Rectal smooth muscle tissue (tissue), 1 donor: ENCODE results near the gene KRT84.

Experiments
- H3K27ac ChIP-seq: one replicate; pipeline ENCODE4 v1.7.0; 2013; ENCODE audit warnings: low read depth, low read length, inconsistent platforms
- H3K27me3 ChIP-seq: one replicate; pipeline ENCODE4 v1.7.0; 2013; ENCODE audit warnings: low read length; ENCODE audit not compliant: control insufficient read depth, insufficient read depth
- H3K36me3 ChIP-seq: one replicate; pipeline ENCODE4 v1.7.0; 2013; ENCODE audit warnings: low read length; ENCODE audit not compliant: control insufficient read depth, insufficient read depth
- H3K4me1 ChIP-seq: one replicate; pipeline ENCODE4 v1.7.0; 2013; ENCODE audit warnings: low read length; ENCODE audit not compliant: control insufficient read depth, insufficient read depth
- H3K4me3 ChIP-seq: one replicate; pipeline ENCODE4 v1.7.0; 2013; ENCODE audit warnings: low read length
- H3K9ac ChIP-seq: one replicate; pipeline ENCODE4 v1.7.0; 2013; ENCODE audit warnings: low read length

The KRT84 gene

GRCh38 chr12:52362118-52362726, 23.2 kb downstream of the KRT84 start:
- no peaks in the 10 kb centered on the region for H3K4me1 ChIP-seq
- no peak overlapping the region for H3K4me3 ChIP-seq
- no peaks in the 10 kb centered on the region for H3K27me3 ChIP-seq
- H3K9ac ChIP-seq = no peak overlapping the region
- no peaks in the 10 kb centered on the region for H3K36me3 ChIP-seq
- H3K27ac ChIP-seq = no peak overlapping the region

DNA sequence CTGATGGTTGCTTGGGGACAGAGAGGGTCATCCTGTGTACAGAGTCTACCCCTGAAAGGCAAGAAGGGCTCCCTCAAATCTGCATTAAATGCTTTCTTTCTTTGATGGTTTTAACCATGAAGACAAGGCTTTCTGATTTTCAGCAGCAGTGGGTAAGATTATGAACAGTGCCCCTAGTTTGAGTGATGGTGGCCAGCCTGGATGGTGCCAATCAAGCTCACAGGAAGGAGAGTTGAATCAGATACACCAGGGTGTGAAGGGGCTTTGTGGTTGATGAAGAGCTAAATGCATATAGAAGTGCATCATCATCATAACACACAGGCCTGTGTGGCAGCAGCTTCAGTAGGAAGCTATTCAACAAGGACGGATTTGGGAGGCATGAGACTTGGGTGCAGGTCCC, 23.9 kb downstream of the KRT84 start:
- Histone ChIP-seq H3K27me3 (no peaks in the 10 kb centered on the region), H3K9ac (no peak overlapping the region), H3K36me3 (no peaks in the 10 kb centered on the region), H3K4me1 (no peaks in the 10 kb centered on the region), H3K27ac (no peak overlapping the region), H3K4me3 (no peak overlapping the region)

DNA sequence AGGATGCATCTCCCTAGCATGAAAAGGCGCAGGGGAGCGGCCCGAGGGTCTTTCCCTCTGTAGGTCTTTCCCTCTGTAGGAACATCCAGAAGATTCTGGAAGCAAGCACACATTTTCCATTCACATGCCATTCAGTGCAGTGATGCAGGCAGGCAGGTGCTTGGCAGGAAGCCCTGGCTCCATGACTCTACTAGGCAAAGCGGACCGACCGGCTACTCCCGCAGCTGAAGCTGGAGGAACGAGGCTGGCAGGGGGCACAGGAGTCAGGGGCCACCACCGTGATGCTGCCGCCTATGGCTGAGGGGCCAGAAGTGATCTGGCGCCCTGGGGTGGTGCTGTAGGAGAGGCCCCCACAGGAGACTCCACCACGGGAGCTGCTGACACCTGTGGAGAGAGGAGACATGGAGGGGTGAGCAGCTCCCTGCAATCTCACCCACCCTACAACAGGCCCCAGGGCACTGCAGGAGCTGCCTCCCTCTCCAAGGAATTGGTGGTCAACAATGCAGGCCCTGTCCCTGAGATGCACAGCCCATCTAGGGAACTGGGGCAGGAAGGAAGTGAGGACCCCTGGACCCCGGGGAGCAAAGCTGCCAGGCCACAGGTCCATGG, 24.7 kb downstream of the KRT84 start:
- no peak overlapping the region for H3K9ac ChIP-seq
- no peak overlapping the region for H3K27ac ChIP-seq
- H3K4me3 ChIP-seq = no peak overlapping the region
- no peaks in the 10 kb centered on the region for H3K27me3 ChIP-seq
- H3K36me3 ChIP-seq = no peaks in the 10 kb centered on the region
- no peaks in the 10 kb centered on the region for H3K4me1 ChIP-seq

- H3K4me1 ChIP-seq = no peaks in the 10 kb centered on the region
- no peaks in the 10 kb centered on the region for H3K27me3 ChIP-seq
Measured at GRCh38 chr12:52360106-52360662, 25.3 kb downstream of the KRT84 start.

DNA sequence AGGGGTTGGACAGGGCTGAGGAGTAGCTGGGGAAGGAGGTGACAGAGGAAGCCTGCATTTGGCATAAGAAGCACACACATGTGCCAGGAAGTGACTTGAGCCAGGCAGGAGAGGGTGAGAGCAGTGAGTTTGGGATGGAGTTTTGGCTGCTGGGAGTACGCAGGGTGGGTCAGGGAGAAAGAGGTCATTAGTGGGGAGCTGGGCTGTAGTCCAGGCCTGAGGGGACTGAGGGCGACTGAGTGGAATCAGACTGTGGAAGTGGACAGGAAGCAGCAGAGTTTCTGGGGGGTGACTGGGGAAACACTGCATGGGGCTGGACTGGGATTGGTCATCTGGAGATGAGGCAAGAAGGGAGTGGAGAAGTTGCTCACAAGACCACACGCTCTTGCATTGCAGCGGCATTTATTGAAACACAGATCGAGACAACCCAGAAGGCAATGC, 25.8 kb downstream of the KRT84 start:
- Histone ChIP-seq H3K4me3 (no peak overlapping the region), H3K9ac (no peak overlapping the region), H3K4me1 (no peaks in the 10 kb centered on the region), H3K27me3 (no peaks in the 10 kb centered on the region), H3K36me3 (no peaks in the 10 kb centered on the region), H3K27ac (no peak overlapping the region)

More at GRCh38 chr12:52360106-52360662, 25.3 kb downstream of the KRT84 start:
- Histone ChIP-seq H3K27ac (no peak overlapping the region), H3K36me3 (no peaks in the 10 kb centered on the region), H3K4me3 (no peak overlapping the region), H3K9ac (no peak overlapping the region)

DNA sequence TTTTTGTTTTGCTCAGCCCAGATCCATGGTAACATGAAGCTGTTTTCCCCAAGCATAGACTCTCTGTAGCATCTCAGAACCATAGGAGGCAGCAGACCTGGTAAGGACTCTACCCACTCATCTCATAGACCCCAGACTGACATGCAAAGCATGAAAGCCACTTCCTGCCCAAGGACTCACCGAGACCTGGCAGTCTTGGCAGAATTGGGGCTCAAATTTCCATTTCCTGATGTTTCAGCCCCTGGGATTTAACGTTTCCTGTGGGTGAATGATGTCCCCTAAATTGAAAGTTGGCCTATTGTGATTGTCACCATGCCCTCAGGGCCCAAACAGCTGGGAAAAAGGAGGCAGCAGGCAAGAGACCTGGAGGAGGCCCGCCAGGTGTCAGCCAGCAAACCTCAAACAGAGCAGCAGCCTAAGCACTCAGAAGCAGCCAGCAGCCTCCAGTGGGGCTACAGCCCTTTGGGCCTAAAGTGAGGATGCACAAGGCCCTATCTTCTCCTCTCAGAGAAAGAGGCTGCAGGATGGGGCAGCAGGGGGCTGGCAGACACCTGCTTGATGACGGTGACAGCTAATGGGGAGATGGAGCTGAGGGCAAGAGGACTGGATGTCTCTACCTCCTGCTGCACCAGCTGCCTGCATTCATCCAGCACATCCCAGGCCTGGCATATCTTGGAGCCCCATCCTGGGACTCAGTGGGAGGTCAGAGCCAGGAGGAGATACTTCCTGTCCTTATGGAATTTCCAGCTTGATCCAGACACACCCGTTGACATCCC, 26.7 kb downstream of the KRT84 start:
- no peaks in the 10 kb centered on the region for H3K4me1 ChIP-seq
- H3K9ac ChIP-seq = no peak overlapping the region
- no peaks in the 10 kb centered on the region for H3K36me3 ChIP-seq
- no peak overlapping the region for H3K4me3 ChIP-seq
- H3K27me3 ChIP-seq = no peaks in the 10 kb centered on the region
- no peak overlapping the region for H3K27ac ChIP-seq

GRCh38 chr12:52356762-52357580, 28.5 kb downstream of the KRT84 start:
- no peak overlapping the region for H3K9ac ChIP-seq
- H3K4me1 ChIP-seq = no peaks in the 10 kb centered on the region
- no peak overlapping the region for H3K4me3 ChIP-seq
- no peaks in the 10 kb centered on the region for H3K27me3 ChIP-seq
- H3K36me3 ChIP-seq = no peaks in the 10 kb centered on the region
- H3K27ac ChIP-seq = no peak overlapping the region

DNA sequence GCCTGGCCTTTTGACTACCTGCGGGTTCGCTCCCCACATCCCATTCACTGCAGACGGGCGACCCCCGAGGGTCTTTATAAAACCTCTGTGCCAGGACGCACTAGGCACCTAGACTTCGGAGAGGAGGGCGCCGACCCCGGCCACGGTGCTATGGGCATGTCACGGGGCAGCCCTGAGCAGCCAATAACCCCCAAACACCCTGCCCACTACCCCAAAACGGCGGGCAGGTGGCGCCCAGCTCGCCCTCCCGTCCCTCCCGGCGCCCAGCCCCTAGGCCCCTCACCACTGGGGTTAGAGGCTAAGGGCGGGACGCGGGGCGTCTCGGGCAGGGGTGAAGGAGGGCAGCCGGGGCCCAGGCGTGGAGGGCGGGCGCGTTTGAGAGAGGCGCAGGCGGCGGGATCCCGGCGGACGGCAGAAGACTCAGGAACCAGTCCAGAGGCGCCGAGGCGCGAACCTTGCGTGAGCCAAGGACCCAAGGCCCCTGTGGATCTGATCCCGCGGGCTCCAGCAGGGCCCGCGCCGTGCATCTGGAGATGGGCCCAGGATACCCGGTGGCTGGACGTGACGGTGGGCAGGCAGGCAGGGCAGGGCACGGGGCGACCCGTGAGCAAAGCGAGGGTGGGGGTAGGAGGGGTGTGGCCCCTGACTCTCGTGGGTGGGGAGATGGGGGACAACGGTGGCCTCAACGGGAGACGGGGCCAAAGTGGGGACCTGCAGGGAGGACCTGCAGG, 29.3 kb downstream of the KRT84 start:
- Histone ChIP-seq H3K27ac (no peak overlapping the region), H3K4me3 (no peak overlapping the region), H3K9ac (no peak overlapping the region), H3K27me3 (no peaks in the 10 kb centered on the region), H3K4me1 (no peaks in the 10 kb centered on the region), H3K36me3 (no peaks in the 10 kb centered on the region)

DNA sequence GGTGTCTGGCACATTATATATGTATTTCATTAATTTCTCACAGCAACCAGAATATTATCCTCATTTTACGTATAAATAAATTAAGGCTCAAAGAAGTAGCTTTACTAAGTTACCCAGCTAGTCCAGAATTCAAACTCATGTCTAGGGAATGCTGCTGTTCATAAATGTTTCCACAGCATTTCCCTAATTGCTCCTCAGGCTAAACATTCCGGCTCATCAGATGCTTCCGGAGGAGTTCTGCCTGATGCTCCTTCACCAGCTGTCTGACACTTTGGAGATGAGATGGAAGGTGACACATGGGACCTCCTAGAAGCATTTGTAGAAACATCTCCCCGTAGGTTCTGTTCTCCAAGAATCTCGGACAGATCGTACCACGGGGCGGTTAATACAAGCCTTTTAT, 30.3 kb downstream of the KRT84 start:
- Histone ChIP-seq H3K27ac (no peak overlapping the region), H3K4me3 (no peak overlapping the region), H3K27me3 (no peaks in the 10 kb centered on the region), H3K36me3 (no peaks in the 10 kb centered on the region), H3K4me1 (no peaks in the 10 kb centered on the region), H3K9ac (no peak overlapping the region)

DNA sequence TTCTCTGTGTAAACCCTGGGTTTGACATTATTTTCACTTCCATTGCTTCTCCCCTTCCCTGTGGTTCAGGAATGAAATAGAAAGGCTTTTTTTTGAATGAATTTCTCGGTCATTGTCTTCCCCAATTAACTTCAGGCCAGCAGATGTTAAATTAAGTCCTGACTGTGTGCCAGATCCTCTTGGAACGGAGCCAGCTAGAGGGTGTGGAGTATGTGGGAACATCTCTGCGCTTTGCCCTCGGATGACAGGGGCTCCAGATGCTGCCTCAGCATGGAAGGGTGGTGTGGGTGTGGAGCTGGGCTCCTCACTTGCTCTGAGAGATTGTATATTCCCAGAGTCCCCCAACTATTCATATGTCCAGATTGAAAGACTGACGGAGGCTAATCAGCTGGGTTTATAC, 31.3 kb downstream of the KRT84 start:
- Histone ChIP-seq H3K4me1 (no peaks in the 10 kb centered on the region), H3K36me3 (no peaks in the 10 kb centered on the region), H3K27me3 (no peaks in the 10 kb centered on the region), H3K4me3 (no peak overlapping the region), H3K27ac (no peak overlapping the region), H3K9ac (no peak overlapping the region)

DNA sequence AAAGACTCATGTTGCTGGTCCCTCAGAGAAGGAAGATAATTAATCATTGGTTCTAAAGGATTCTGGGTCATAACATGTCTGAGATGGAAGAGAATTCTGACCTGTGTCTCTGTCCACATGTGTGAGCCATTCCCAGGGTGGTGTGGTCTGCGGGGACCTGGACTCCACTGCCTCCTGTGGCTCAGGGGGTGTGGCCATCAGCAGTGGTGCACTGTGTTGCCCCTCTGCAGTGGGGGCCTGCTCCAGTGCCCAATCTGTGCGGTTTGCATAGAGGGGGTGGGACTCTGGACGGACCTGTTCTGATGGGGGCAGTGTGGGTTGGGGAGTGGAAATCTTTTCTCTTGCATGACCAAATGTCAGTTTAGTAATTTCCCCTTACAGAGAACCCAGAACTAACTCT, 31.7 kb downstream of the KRT84 start:
- no peaks in the 10 kb centered on the region for H3K4me1 ChIP-seq
- no peaks in the 10 kb centered on the region for H3K36me3 ChIP-seq
- H3K4me3 ChIP-seq = no peak overlapping the region
- no peak overlapping the region for H3K9ac ChIP-seq
- H3K27ac ChIP-seq = no peak overlapping the region
- H3K27me3 ChIP-seq = no peaks in the 10 kb centered on the region
